SU-DHL-6 (cell line): ENCODE data around the gene CLUH.

Experiments used
- H2AFZ ChIP-seq: fragments of 200-600 bp; sonication (generic); 2 replicates; pipeline ENCODE4 v1.6.1; 2014; ENCODE audit warnings: low read depth, mild to moderate bottlenecking, moderate library complexity, mixed read lengths, antibody characterized with exemption, low read length; ENCODE audit not compliant: severe bottlenecking
- H3F3A ChIP-seq: fragments of 200-600 bp; shearing (Covaris generic); 2 replicates; pipeline ENCODE4 v1.6.0; 2016; ENCODE audit warnings: antibody characterized with exemption, mild to moderate bottlenecking; ENCODE audit not compliant: insufficient read depth
- H3K27ac ChIP-seq: fragments of 200-600 bp; sonication (generic); 2 replicates; pipeline ENCODE4 v1.5.1; 2016; ENCODE audit warnings: low read depth, mild to moderate bottlenecking, low read length, moderate library complexity, mixed read lengths
- H3K27me3 ChIP-seq: fragments of 200-600 bp; sonication (generic), shearing (Covaris generic); 2 replicates; pipeline ENCODE4 v1.6.0; 2014; ENCODE audit warnings: mild to moderate bottlenecking, low read length
- H3K36me3 ChIP-seq: fragments of 200-600 bp; sonication (generic); 2 replicates; pipeline ENCODE4 v1.6.1; 2014; ENCODE audit warnings: mild to moderate bottlenecking, low read length, mixed read lengths
- H3K4me2 ChIP-seq: fragments of 300-600, 200-600 bp; shearing (Covaris generic), sonication (generic); 2 replicates; pipeline ENCODE4 v1.6.0; 2014; ENCODE audit warnings: low read length, low read depth, mild to moderate bottlenecking; ENCODE audit not compliant: poor library complexity, severe bottlenecking
- H3K4me3 ChIP-seq: fragments of 200-600 bp; sonication (generic); 2 replicates; pipeline ENCODE4 v1.5.1; 2014; ENCODE audit warnings: antibody characterized with exemption, low read length, mild to moderate bottlenecking, mixed read lengths; ENCODE audit not compliant: insufficient read depth, poor library complexity, severe bottlenecking
- H3K79me2 ChIP-seq: fragments of 200-600 bp; sonication (generic); 2 replicates; pipeline ENCODE4 v1.6.1; 2014; ENCODE audit warnings: mild to moderate bottlenecking, low read length, moderate library complexity; ENCODE audit not compliant: insufficient read depth
- H3K9ac ChIP-seq: fragments of 200-600 bp; sonication (generic); 2 replicates; pipeline ENCODE4 v1.7.0; 2014; ENCODE audit warnings: mild to moderate bottlenecking, low read length
- H3K9me2 ChIP-seq: fragments of 200-600 bp; sonication (generic); replicated peaks from 2 replicates; pipeline ENCODE4 v1.6.1; 2014; ENCODE audit warnings: low read length; ENCODE audit not compliant: insufficient read depth
- H3K9me3 ChIP-seq: fragments of 200-600 bp; sonication (generic); 2 replicates; pipeline ENCODE4 v1.6.1; 2014; ENCODE audit warnings: low read length, mixed read lengths; ENCODE audit not compliant: insufficient read depth
- H4K20me1 ChIP-seq: fragments of 200-600 bp; sonication (generic); 2 replicates; pipeline ENCODE4 v1.6.1; 2014; ENCODE audit warnings: low read depth, mild to moderate bottlenecking, antibody characterized with exemption, low read length, moderate library complexity, mixed read lengths
- CTCF ChIP-seq: fragments of 200-600 bp; sonication (generic); IDR thresholded peaks from one replicate; pipeline ENCODE4 v1.5.1; 2017; ENCODE audit warnings: antibody characterized with exemption, mild to moderate bottlenecking, low read length, moderate library complexity; ENCODE audit not compliant: insufficient read depth, poor library complexity, severe bottlenecking
- EZH2phosphoT487 ChIP-seq: fragments of 200-600 bp; sonication (generic), shearing (Covaris generic); conservative IDR thresholded peaks from 2 replicates; pipeline ENCODE4 v1.6.1; 2018; ENCODE audit warnings: mild to moderate bottlenecking, antibody characterized with exemption, low read length, moderate library complexity, mixed read lengths

CLUH gene

GRCh38 chr17:2736956-2737355 is 25.4 kb upstream of the CLUH start:
- Histone ChIP-seq H2AFZ (no peak overlapping the region), H3K79me2 (no peaks in the 10 kb centered on the region), H3K9me3 (no peaks in the 10 kb centered on the region), H3K9me2 (no peaks in the 10 kb centered on the region), H3K27me3 (no peaks in the 10 kb centered on the region), H3K4me3 (no peak overlapping the region), H3K9ac (no peak overlapping the region), H3K27ac (no peak overlapping the region), H3K4me2 (no peak overlapping the region), H3K36me3 (no peaks in the 10 kb centered on the region), H4K20me1 (no peaks in the 10 kb centered on the region), H3F3A (no peaks in the 10 kb centered on the region)
- TF ChIP-seq CTCF, result no peak
- no peak for TF ChIP-seq EZH2phosphoT487

- no peaks in the 10 kb centered on the region for H3K9me2 ChIP-seq
- no peak overlapping the region for H3K9ac ChIP-seq
- no peaks in the 10 kb centered on the region for H3K36me3 ChIP-seq
- no peaks in the 10 kb centered on the region for H4K20me1 ChIP-seq
- H3K79me2 ChIP-seq, result no peaks in the 10 kb centered on the region
- H3K9me3 ChIP-seq, result no peaks in the 10 kb centered on the region
- H3F3A ChIP-seq, result no peaks in the 10 kb centered on the region
- H3K27ac ChIP-seq, result no peak overlapping the region
- no peak overlapping the region for H3K4me3 ChIP-seq
- H3K4me2 ChIP-seq, result no peak overlapping the region
- no peaks in the 10 kb centered on the region for H3K27me3 ChIP-seq
- no peak for TF ChIP-seq CTCF
- no peak for TF ChIP-seq EZH2phosphoT487
- H2AFZ ChIP-seq, result no peak overlapping the region
Measured at GRCh38 chr17:2735896-2736295, 24.3 kb upstream of the CLUH start.

GRCh38 chr17:2734939-2735338 is 23.4 kb upstream of the CLUH start:
- no peak overlapping the region for H3K27ac ChIP-seq
- H3K4me2 ChIP-seq, result no peak overlapping the region
- H3K4me3 ChIP-seq, result no peak overlapping the region
- no peaks in the 10 kb centered on the region for H3K9me3 ChIP-seq
- H3K36me3 ChIP-seq, result no peaks in the 10 kb centered on the region
- no peaks in the 10 kb centered on the region for H3F3A ChIP-seq
- no peaks in the 10 kb centered on the region for H3K27me3 ChIP-seq
- no peak overlapping the region for H2AFZ ChIP-seq
- no peaks in the 10 kb centered on the region for H3K9me2 ChIP-seq
- H3K79me2 ChIP-seq, result no peaks in the 10 kb centered on the region
- H4K20me1 ChIP-seq, result no peaks in the 10 kb centered on the region
- TF ChIP-seq CTCF, result no peak
- no peak for TF ChIP-seq EZH2phosphoT487
- no peak overlapping the region for H3K9ac ChIP-seq

GRCh38 chr17:2731807-2732206 is 20.2 kb upstream of the CLUH start:
- Histone ChIP-seq H4K20me1 (no peaks in the 10 kb centered on the region), H3F3A (no peaks in the 10 kb centered on the region), H3K36me3 (no peaks in the 10 kb centered on the region), H3K9ac (no peak overlapping the region), H3K9me3 (no peaks in the 10 kb centered on the region), H3K9me2 (no peaks in the 10 kb centered on the region), H2AFZ (no peak overlapping the region), H3K79me2 (no peaks in the 10 kb centered on the region), H3K4me3 (no peak overlapping the region), H3K4me2 (no peak overlapping the region), H3K27me3 (no peaks in the 10 kb centered on the region), H3K27ac (no peak overlapping the region)
- no peak for TF ChIP-seq EZH2phosphoT487
- TF ChIP-seq CTCF, result no peak
